ENCODE results near the gene IQCN.

The IQCN gene

DNA sequence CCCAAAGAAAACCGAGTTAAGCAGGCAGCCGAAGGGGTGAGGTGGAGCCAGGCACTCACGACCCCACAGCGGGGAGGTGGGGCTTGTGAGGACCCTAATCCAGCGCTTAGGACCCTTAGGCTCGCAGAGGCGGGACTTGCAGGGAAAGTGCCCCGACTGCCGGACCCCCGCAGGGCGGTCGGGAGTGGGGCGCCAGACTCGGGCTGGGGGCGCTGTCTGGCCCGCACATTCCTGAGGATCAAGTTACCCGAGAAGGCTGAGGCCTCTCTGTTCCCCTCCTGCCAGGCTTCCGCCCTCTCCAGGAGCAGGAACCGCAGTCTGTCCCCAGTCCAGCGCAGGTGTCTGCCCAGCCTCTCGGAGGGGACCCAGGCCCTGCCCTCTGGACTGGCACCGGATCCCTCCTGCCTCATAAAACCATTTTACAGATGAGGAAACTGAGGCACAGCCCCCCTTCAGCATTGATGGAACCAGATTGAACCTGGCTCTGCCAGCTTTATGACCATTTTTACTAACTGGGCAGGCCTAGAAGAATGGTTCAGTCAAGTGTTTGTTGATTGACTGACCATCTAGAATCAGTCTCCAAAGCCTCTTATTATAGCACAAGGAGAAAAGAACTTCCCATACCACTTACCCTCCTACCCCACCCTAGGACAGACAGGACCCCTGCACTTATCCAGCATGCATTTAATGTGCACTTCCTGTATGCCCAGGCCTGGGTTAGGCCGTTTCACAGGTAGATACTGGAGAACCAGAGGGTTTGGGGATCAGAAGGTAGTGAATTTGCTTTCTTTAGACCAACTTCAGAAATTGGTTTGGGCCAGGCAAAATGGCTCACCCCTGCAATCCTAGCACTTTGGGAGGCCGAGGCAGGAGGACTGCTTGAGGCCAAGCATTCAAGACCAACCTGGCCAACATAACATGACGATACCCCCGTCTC lies 13.9 kb upstream of the IQCN start:
- in situ Hi-C loops (cut with HindIII; ENCODE audit: low sequenced_read_pairs), result no loop called here

DNA sequence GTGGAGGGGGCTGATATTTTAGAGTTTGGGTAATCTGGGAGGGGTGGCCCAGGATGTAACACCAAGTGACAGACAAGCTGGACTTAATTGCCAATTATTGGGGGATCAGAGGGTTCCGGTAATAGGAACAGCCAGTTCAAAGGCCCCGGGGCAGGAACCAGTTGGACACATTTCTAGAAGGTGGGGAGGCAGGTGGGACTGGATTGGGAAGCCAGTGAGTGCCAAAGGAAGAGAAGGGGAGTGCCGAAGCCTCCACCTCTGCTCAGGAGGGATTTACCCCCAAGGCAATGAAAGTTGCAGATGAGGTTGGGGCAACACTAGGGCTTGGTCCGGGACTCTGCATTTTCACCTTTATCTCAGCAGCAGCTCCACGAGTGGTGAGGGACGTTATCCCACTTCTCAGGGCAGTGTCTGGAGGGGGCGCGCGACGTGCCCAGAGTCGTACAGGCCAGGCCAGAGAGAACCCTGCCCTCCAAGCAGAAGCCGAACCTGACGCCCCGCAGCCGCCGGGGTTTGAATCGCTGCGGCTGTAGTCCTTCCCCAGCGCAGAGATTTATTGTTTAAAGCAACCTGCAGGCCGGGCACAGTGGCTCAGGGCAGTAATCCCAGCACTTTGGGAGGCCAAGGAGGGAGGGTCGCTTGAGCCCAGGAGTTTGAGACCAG lies 12.9 kb upstream of the IQCN start:
- in situ Hi-C loops (cut with HindIII; ENCODE audit: low sequenced_read_pairs), result no loop called here

DNA sequence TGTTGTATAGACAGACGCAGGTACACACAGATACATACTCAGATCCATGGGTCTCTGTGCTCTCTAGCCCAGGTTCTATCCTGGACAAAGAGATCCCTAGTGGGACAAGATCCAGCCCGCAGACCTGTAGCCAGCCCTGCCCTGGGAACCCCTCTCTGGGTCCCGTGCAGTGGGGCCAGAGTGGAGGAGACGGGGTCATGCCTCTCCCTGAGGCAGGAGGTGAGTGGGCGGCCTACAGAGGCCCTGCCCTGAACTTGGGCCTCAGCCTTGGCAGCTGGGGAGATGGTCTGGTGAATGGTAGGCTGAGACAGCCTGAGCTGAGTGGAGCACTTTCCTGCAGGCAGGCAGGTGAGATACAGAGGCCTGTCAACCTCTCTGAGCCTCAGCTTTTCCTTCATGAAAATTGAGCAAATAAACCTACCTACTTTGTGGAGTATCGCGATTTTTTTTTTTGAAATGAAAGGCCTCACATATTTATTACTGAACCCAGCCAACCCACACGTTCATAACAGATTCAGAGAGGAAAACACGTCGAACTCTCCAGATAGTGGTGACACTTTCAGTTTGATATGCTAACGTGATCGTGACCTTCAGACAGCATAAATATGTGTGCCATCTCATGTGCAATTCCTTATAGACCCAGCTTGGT lies 10.6 kb upstream of the IQCN start:
- in situ Hi-C loops (cut with HindIII; ENCODE audit: low sequenced_read_pairs), result no loop called here

DNA sequence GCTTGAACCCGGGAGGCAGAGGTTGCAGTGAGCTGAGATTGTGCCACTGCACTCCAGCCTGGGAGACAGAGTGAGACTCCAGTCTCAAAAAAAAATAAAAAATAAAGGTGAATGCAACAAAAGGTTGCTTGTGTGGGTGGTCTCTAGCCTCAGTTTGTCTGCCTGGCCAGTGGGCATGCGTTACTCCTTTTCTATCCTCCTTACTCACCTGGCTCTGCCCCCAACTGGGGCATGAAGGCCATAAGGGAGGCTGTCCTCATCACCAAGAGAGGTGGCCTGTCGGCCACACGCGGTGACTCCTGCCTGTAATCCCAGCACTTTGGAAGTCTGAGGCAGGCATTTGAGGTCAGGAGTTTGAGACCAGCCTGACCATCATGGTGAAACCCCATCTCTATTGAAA lies 9.1 kb upstream of the IQCN start:
- in situ Hi-C loops (cut with HindIII; ENCODE audit: low sequenced_read_pairs), result no loop called here

DNA sequence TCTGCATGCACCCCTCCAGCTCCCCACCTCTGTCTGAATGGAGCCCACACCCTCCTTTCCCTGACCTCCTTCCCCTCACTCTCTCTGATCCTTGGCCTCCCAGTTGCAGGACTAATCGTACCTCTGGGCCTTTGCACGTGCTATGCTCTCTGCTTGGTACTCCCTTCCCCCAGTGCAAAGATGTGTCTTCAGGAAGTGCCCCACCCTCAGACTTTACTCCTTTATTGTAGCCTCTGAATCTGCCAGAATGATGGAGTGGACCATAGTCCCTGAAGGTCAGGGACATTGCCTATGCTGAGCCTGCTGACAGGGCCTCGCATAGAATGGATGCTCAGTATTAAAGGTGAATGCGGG lies 8.5 kb upstream of the IQCN start:
- in situ Hi-C loops (cut with HindIII; ENCODE audit: low sequenced_read_pairs), result no loop called here

DNA sequence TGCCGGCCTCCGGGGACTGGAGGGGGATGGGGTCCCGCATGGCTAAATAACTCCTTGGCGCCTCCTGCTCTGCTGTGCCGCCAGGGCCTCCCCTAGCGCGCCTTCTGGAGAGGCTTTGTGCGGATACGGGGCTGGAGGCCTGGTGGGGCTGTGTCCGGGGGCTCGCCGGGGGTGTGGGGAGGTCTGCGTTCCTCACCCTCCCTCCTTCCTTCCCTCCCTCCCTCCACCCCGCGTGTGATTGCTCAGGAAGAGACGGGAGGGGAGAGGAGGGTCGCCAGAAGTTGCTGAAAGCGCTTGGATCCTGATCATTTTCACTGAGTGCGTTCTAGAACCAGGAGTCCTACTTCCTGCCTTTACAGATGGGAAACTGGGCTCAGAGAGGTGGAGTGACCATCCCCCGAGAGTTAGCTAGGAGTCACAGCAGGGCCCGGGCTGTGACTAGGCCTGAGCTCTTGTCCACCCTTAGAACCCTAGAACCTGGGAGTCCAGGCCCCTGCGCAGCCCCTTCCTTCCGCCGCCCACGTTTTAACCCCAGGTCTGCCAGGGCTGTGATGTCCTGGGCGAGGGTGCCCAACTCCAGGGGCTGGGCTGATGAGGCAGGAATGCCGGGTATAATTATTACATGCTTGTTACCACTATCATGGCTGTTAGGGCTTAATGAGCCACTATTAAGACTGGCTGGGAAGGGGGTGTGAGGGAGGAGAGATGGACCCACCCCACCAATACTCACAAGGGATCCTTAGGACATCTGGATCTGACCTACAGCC lies 8.0 kb upstream of the IQCN start:
- in situ Hi-C loops (cut with HindIII; ENCODE audit: low sequenced_read_pairs), result no loop called here

DNA sequence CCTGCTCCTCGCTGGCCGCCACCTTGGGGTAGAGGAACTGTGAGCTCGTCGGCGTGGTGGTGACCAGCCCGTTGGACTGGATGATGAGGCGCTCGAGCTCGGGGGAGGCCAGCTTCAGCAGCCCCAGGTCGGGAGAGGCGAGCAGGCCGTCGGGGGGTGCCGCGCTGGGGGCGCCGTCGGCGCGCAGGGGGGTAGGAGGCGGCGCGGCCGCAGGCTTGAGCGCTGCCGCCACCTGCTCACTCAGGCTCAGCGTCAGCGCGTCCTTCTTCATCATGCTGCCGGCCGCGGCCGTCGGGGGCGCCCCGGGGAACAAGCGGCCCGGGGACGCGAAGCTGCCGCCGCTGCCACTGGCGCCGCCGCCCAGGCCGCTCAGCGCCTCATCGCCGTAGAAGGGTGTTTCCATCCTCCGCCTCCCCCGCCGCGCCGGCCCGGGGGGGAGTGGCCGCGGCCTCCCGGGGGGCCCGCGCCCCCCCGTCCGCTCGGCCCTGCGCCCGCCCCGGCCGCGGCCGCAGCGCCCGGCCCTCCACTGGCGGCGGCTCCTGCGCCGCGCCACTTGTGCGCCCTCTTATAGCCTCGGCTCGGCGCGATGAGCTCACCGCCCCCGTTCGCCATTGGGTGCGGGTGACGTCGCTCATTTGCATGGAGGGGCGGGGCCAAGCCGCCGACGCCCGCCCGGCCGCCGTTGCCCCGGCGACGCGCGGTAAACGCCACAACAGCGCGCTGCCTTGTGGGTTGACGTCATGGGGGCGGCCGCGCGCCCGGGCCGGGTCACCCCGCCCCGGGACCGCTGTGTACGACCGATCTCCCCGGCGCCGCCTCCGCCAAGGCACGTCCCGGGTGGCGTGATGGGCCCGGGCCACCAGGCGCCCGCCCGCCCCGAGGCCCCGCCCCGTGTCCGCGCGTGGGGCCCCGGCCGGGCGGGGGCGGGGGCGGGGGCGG lies 7.1 kb upstream of the IQCN start, which contains the start of gene JUND:
Gene JUND (minus strand): TSS at position 541 of the 939 bp plus-strand sequence. CDS start 138 bp downstream, at position 403.
- in situ Hi-C loops (cut with HindIII; ENCODE audit: low sequenced_read_pairs), result no loop called here

DNA sequence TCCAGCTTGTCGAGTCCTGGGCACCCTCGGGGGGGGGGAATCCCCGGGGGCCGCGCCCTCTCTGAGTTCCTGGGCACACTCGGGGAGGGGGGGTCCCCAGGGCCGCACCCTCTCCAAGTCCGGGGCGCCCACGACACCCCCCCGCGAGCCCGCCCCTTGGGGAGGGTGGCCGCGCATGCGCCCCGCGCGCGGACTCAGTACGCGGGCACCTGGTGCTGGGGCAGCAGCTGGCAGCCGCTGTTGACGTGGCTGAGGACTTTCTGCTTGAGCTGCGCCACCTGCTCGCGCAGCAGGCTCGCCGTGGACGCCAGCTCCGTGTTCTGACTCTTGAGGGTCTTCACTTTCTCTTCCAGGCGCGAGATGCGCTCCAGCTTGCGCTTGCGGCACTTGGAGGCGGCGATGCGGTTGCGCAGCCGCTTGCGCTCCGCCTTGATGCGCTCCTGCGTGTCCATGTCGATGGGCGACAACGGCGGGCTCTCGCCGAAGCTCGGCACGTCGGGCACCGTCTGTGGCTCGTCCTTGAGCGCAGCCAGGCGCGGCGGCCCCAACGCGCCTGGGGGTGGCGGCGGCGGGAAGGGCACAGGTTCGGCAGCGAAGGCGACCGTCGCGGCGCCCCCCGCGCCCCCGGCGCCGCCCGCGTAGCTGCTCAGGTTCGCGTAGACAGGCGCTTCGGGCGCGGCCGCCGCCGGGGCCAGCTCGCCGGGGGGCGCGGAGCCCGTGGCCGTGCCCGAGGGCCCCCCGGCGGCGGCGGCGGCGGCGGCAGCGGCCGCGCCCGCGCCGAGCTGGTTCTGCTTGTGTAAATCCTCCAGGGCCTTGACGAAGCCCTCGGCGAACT lies 6.2 kb upstream of the IQCN start:
- in situ Hi-C loops (cut with HindIII; ENCODE audit: low sequenced_read_pairs), result no loop called here

DNA sequence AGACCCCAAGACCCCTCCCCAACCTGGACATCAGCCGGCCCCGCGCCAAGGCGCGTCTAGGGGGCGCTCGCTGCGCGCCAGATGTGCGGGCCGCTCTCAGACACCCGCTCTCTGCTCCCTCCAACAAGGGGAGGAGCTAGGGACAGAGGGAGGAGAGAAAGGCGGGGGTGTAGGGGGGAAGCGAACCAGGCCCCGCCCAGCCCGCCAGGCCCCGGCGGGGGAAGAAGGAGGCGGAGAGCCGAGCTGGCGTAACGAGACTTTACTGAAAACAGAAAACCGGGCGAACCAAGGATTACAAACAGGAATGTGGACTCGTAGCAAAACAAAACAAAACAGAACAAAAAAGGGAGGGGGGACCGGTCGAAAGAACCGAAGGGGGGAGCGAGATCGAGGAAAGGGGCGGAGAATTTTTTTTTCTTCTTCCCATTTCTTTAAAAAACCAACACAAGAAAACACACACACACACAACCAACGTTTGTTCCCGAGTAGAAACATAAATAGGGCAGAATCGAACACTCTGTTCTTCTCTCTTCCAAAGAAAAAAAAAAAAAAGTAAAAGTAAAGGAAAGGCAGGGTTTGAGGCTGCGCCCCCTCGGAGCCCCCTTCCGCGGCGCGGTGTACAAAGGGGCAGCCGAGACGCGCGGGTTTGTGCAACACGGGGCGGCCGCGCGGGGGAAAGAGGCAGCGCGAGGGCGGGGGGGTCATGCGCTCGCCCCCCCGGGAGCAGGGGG lies 5.4 kb upstream of the IQCN start:
- in situ Hi-C loops (cut with HindIII; ENCODE audit: low sequenced_read_pairs), result no loop called here

DNA sequence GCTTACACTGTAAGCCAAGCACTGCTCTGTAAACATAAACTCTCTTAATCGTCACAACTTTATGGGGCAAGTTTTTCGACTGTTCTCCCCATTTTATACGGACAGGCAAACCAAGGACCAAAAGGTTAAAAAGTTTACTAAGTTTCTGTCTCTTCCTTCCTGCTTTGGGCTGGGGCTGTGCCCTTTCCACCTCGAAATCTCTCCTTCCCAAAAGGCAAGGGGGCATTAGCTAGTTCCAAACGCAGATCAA lies 4.9 kb upstream of the IQCN start:
- in situ Hi-C loops (cut with HindIII; ENCODE audit: low sequenced_read_pairs), result no loop called here

DNA sequence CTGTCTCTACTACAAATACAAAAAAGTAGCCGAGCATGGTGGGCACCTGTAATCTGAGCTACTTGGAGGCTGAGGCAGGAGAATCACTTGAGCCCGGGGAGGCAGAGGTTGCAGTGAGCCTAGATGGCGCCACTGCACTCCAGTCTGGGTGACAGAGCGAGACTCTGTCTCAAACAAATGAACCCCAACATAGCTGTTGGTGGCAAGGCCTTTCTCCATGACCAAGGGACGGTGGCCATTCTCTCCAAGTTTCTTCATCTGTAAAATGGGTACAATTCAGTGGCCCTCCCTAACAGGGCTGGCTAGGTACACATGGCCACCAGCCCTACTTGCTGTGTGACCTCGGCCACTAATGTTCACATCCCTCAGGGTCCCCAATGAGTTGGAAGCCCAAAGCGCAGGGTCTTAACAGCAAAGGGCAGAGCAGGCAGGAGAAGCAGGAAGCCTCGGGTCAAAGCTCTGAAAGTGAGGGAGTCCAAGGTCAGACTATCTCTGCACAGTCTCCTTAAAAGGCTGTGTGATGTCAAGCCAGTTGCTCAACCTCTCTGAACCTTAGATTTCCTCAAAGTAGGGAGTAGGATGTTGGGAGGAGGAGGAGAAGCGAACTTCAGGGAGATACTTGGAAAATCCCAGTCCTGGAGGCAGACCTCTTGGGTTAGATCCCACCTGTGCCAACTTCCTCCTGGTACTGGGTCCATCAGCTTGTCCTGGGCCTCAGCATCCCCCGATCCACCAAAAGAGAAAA lies 4.4 kb upstream of the IQCN start:
- in situ Hi-C loops (cut with HindIII; ENCODE audit: low sequenced_read_pairs), result no loop called here

DNA sequence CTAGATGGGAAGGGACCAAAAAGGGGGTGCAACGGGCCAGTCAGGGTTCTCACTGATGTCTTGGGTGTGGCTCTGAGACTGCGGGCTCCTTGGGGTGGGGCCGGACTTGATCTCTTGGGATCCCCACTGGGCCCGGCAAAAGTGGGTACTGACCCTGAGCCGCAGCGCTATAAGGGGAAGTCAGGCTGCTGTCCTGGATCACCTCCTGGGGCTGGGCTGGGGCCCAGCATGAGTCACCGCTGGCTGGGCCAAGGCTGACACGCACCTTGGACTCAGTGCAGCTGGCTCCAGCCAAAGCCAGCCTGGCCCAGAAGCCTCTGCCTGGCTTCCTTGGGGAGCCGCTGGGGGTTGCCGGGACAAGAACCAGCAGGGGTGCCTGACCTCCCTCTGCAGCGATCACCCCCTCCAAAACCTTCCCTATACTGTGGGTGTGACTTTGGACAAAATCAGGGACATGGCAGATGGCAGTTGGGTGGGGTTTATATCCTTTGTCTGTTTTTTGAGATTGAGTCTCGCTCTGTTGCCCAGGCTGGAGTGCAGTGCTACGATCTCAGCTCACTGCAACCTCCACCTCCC lies 617 bp upstream of the IQCN start:
- in situ Hi-C loops (cut with HindIII; ENCODE audit: low sequenced_read_pairs), result no loop called here

DNA sequence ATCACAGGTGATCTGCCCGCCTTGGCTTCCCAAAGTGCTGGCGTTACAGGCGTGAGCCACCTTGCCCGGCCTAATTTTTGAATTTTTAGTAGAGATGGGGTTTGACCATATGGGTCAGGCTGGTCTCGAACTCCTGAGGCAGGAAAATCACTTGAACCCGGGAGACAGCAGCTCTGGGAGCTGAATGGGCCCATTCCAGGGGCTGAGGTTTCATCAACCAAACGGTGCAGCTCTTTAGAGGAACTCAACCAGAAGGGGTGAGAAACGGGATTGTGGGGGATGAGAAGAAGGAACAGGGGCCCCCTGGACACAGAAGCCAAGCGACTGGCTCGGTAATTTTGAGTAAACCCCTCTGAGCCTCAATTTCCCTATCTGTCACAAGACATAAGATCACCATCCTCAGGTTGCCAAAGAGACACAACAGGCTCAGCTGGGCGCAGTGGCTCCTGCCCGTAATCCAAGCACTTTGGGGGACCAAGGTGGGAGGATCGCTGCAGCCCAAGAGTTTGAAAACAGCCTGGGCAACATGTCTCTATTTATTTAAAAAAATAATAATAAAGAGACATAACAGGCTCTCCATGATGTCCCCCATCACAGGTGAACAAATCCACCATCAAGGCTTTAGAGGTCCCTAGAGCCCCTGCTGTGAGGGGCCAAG lies 562 bp downstream of the IQCN start:
- in situ Hi-C loops (cut with HindIII; ENCODE audit: low sequenced_read_pairs), result no loop called here

DNA sequence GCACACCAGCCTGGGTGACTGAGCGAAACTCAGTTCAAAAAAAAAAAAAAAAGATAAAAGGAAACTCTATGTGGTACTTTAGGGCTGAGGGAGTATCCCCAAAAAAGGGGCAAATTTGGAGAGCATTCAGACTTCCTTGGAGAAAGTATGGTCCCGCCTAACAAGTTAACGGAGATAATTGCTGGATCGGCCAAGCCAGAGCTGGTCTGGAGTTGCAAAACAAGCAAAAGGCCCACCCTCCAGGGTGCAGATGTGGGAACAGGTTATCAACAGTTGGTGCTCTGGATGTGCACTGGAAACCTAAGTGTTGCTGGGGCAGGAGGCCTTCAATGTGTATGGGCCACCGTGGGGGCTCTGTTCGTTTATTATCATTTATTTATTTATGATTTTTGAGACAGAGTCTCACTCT lies 2.8 kb downstream of the IQCN start:
- in situ Hi-C loops (cut with HindIII; ENCODE audit: low sequenced_read_pairs), result no loop called here

DNA sequence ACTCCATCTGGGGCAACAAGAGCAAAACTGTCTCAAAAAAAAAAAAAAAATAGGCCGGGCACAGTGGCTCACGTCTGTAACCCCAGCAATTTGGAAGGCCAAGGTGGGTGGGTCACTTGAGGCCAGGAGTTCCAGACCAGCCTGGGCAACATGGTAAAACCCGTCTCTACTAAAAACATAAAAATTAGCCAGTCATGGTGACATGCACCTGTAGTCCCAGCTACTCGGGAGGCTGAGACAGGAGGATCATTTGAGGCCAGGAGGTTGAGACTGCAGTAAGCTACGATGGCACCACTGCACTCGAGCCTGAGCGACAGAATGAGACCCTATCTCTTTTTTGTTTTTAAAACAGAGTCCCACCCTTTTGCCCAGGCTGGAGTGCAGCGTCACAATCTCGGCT lies 3.9 kb downstream of the IQCN start:
- in situ Hi-C loops (cut with HindIII; ENCODE audit: low sequenced_read_pairs), result no loop called here

DNA sequence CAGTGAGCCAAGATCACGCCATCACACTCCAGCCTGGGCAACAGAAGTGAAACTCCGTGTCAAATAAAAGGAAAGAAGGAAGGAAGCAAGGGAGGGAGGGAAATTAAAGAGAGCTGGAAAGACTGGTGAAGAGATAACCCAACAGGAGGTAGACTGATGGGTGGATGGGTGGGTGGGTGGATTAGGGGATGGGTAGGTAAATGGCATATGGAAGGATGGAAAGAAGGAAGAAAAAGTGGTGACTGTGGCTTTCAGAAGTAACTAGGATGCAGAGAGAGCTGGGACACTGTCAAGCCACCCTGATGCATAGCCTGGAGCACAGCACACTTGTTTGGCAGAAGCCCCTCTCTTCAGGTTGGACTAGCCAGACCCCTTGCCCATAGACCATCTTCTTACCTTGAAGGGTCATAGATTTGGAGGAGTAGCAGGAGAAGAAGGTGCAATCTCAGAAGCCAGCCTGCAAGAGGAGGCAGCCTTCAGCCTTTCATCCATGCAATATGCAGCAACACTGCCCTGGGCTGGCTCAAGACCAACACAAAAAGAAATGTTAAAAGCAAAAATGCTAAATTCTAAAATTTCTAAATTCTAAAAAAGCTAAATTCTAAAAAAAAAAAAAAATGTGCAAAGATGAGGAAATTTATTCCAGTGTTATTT lies 5.1 kb downstream of the IQCN start:
- in situ Hi-C loops (cut with HindIII; ENCODE audit: low sequenced_read_pairs), result loop anchor here (10.0 kb wide), 1 partner anchor 126 kb away; the partner anchor contains the start of gene LRRC25
